ENCODE measurements around the gene PLEKHH2. TPM values are rescaled to one million over a fixed set of nuclear protein-coding genes. Genes with fewer than 3 reads are reported as not detected.
A peak's percentile ranks its signal among the peaks of the same experiment; 100 is the strongest.
"Not testable (repeated sequence)": the region's sequence is repeated elsewhere in the genome, so short reads cannot be mapped to it uniquely, and the experiment has no call there.

PLEKHH2 gene
- total and polyA plus RNA-seq, 12 donors: 1.9 to 18.3 (median 5.9) TPM

DNA sequence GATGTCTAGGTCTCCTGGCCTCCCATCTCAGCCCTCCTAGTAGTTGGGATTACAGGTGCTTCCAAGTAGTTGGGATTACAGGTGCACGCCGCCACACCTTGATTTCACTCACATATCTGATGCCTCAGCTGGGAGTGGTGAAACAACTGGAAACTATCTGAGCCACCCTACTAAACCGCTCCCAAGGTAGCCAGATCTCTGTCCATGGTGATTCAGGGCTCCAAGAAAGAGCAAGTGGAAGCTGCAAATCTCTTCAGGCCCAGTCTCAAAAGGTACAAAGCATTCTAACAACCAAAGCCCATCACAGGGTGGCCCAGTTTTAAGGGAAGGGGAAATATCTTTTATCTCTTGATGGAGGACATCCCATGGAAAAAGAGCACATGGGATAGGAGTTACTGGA is 20.2 kb downstream of the PLEKHH2 start:
- no peaks in the 10 kb centered on the region for H3K4me1 ChIP-seq (replicated peaks in 1 of 2)
- no peaks in the 10 kb centered on the region for H3K27me3 ChIP-seq
- no peak for DNase-seq
- H3K4me3 ChIP-seq: no peak overlapping the region
- intact Hi-C loops (cut with DNase I): no loop called here
- H3K36me3 ChIP-seq (replicated peaks in 1 of 2): no peaks in the 10 kb centered on the region
- no peaks in the 10 kb centered on the region for H3K9me3 ChIP-seq (replicated peaks in 1 of 3)
- TF ChIP-seq, protein P1, sequence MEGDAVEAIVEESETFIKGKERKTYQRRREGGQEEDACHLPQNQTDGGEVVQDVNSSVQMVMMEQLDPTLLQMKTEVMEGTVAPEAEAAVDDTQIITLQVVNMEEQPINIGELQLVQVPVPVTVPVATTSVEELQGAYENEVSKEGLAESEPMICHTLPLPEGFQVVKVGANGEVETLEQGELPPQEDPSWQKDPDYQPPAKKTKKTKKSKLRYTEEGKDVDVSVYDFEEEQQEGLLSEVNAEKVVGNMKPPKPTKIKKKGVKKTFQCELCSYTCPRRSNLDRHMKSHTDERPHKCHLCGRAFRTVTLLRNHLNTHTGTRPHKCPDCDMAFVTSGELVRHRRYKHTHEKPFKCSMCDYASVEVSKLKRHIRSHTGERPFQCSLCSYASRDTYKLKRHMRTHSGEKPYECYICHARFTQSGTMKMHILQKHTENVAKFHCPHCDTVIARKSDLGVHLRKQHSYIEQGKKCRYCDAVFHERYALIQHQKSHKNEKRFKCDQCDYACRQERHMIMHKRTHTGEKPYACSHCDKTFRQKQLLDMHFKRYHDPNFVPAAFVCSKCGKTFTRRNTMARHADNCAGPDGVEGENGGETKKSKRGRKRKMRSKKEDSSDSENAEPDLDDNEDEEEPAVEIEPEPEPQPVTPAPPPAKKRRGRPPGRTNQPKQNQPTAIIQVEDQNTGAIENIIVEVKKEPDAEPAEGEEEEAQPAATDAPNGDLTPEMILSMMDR (IDR thresholded peaks at IDR 0.05): no peak
- no peak for TF ChIP-seq POLR2A (IDR thresholded peaks at IDR 0.05)
- no peak overlapping the region for H3K27ac ChIP-seq
- 96 to 97% (median 97%) methylated on average over 3 of the region's 3 CpGs; no CpG with 5 or more reads in 1 of the 4 donors for WGBS, 4 donors

GRCh38 chr2:43675646-43676321 is 38.7 kb downstream of the PLEKHH2 start:
- TF ChIP-seq, protein P1 (IDR thresholded peaks at IDR 0.05): no peak
- no peak for TF ChIP-seq POLR2A (IDR thresholded peaks at IDR 0.05)
- WGBS, 4 donors: 45 to 51% (median 46%) methylated on average over 14 of the region's 14 CpGs
- H3K27me3 ChIP-seq: no peaks in the 10 kb centered on the region

GRCh38 chr2:43676322-43677050 is 39.4 kb downstream of the PLEKHH2 start, which contains the start of gene C1GALT1C1L:
Gene C1GALT1C1L, minus strand, starts transcription at chr2:43676429. Its CDS starts 107 bp downstream, at chr2:43676322.
- H3K9me3 ChIP-seq (replicated peaks in 1 of 3): no peaks in the 10 kb centered on the region
- H3K27me3 ChIP-seq: no peaks in the 10 kb centered on the region
- TF ChIP-seq, protein P1 (IDR thresholded peaks at IDR 0.05): no peak
- TF ChIP-seq POLR2A (IDR thresholded peaks at IDR 0.05): no peak
- H3K27ac ChIP-seq: peak within 1 kb of the TSS in 1 of 5 donors; percentile 11
- H3K36me3 ChIP-seq (replicated peaks in 1 of 2): no peaks in the 10 kb centered on the region
- WGBS, 4 donors: 9 to 30% (median 14%) methylated on average over 23 to 27 of the region's 27 CpGs
- H3K4me1 ChIP-seq (replicated peaks in 1 of 2): no peaks in the 10 kb centered on the region
- H3K4me3 ChIP-seq: peak within 1 kb of the TSS in 3 of 4 donors; percentile 29 to 61 (median 58)
- DNase-seq: peak; percentile 61 to 75 (median 70)
- intact Hi-C loops (cut with DNase I): no loop called here

More at GRCh38 chr2:43675646-43676321, 38.7 kb downstream of the PLEKHH2 start:
- Histone ChIP-seq H3K36me3 (replicated peaks in 1 of 2) (no peaks in the 10 kb centered on the region), H3K9me3 (replicated peaks in 1 of 3) (no peaks in the 10 kb centered on the region), H3K4me3 (peak overlapping the region in 3 of 4 donors; percentile 29 to 61 (median 58)), H3K27ac (peak overlapping the region in 1 of 5 donors; percentile 11), H3K4me1 (replicated peaks in 1 of 2) (no peaks in the 10 kb centered on the region)
- intact Hi-C loops (cut with DNase I): no loop called here
- no peak for DNase-seq

DNA sequence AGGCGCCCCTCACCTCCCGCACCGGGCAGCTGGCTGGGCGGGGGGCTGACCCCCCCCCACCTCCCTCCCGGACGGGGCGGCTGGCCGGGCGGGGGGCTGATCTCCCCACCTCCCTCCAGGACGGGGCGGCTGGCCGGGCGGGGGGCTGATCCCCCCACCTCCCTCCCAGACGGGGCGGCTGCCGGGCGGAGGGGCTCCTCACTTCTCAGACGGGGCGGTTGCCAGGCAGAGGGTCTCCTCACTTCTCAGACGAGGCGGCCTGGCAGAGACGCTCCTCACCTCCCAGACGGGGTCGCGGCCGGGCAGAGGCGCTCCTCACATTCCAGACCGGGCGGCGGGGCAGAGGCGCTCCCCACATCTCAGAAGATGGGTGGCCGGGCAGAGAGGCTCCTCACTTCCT is 40.7 kb downstream of the PLEKHH2 start:
- H3K4me1 ChIP-seq (replicated peaks in 1 of 2); H3K27me3 ChIP-seq; intact Hi-C loops (cut with DNase I); H3K4me3 ChIP-seq; H3K27ac ChIP-seq; H3K9me3 ChIP-seq (replicated peaks in 1 of 3); DNase-seq; H3K36me3 ChIP-seq (replicated peaks in 1 of 2): not testable (repeated sequence)
- WGBS, 4 donors: 93 to 98% (median 97%) methylated on average over 8 to 32 of the region's 32 CpGs; no CpG with 5 or more reads in 1 of the 4 donors

Data from adrenal gland (tissue), 12 donors.